Left ventricle myocardium superior (tissue), 1 donor: ENCODE measurements around the gene SPATA19. TPM values are rescaled to one million over a fixed set of nuclear protein-coding genes. Genes with fewer than 3 reads are reported as not detected.
"Not testable (repeated sequence)": the region's sequence is repeated elsewhere in the genome, so short reads cannot be mapped to it uniquely, and the experiment has no call there.

ENCODE experiments used
- ATAC-seq: fragments of 200-7000 bp; cut with Tn5 transposase; one replicate; pipeline ENCODE4 v1.9.1; 2020; ENCODE audit warnings: mild to moderate bottlenecking, moderate library complexity
- DNase-seq: peaks from one replicate; pipeline ENCODE4 v3.0.0-alpha.2; 2020
- intact Hi-C: fragments of 100-400 bp; cut with micrococcal nuclease; formaldehyde crosslinking; loops from one replicate; pipeline ENCODE4 v1.11.0; 2022
- long read RNA-seq: library from polyadenylated mRNA; unstranded; transcript quantifications from one replicate; pipeline ENCODE4 v2.0.0, GENCODE V29; 2021
- total RNA-seq: library from RNA; stranded (reverse); fragmentation: NEBNext Ultra II Directional; extraction: Animal tissue kit (Norgen Biotek cat#: 25700); gene quantifications from one replicate; pipeline ENCODE4 v1.2.1, GENCODE V29; 2021
- donor health status: DM: no; HTN: yes; CAD: no; lungs with severe emphysema.

SPATA19 gene
- not detected for total RNA-seq
- long read RNA-seq, result 0 reads

- intact Hi-C loops, result no loop called here
- ATAC-seq (no peak), DNase-seq (no peak)
These were observed at the start of gene SPATA19 for GRCh38 chr11:133845413-133845812. Gene SPATA19, minus strand, starts transcription at chr11:133845513. Its CDS starts 67 bp downstream, at chr11:133845446.

GRCh38 chr11:133895061-133895479, 49.8 kb upstream of the SPATA19 start:
- intact Hi-C loops, result no loop called here
- no peak for DNase-seq
- ATAC-seq, result peak; percentile 28

GRCh38 chr11:133893381-133893780, 48.1 kb upstream of the SPATA19 start:
- DNase-seq (no peak), ATAC-seq (no peak)
- intact Hi-C loops, result no loop called here

GRCh38 chr11:133892584-133893380, 47.5 kb upstream of the SPATA19 start:
- DNase-seq (no peak), ATAC-seq (no peak)
- intact Hi-C loops, result no loop called here

- DNase-seq (no peak), ATAC-seq (no peak)
- intact Hi-C loops, result no loop called here
These were observed 46.8 kb upstream of the SPATA19 start for GRCh38 chr11:133892126-133892525.

- no peak for DNase-seq
- intact Hi-C loops, result no loop called here
- no peak for ATAC-seq
These were observed 44.6 kb upstream of the SPATA19 start for GRCh38 chr11:133889893-133890292.

GRCh38 chr11:133889188-133889587, 43.9 kb upstream of the SPATA19 start:
- no peak for ATAC-seq
- intact Hi-C loops, result no loop called here
- DNase-seq, result no peak

GRCh38 chr11:133887692-133888332, 42.5 kb upstream of the SPATA19 start:
- intact Hi-C loops, result no loop called here
- DNase-seq (no peak), ATAC-seq (no peak)

- DNase-seq (no peak), ATAC-seq (no peak)
- intact Hi-C loops, result no loop called here
These were observed 40.7 kb upstream of the SPATA19 start for GRCh38 chr11:133886029-133886428.

GRCh38 chr11:133872160-133872559, 26.8 kb upstream of the SPATA19 start:
- intact Hi-C loops, result no loop called here
- peak; percentile 82 for ATAC-seq

GRCh38 chr11:133867456-133867855, 22.1 kb upstream of the SPATA19 start:
- DNase-seq, result no peak
- intact Hi-C loops, result no loop called here
- no peak for ATAC-seq

More at GRCh38 chr11:133872160-133872559, 26.8 kb upstream of the SPATA19 start:
- DNase-seq, result no peak

GRCh38 chr11:133865466-133865865, 20.2 kb upstream of the SPATA19 start:
- no peak for ATAC-seq
- DNase-seq, result no peak
- intact Hi-C loops, result no loop called here

- DNase-seq (no peak), ATAC-seq (no peak)
- intact Hi-C loops, result no loop called here
These were observed 19.4 kb upstream of the SPATA19 start for GRCh38 chr11:133864756-133865155.

GRCh38 chr11:133860151-133860550, 14.8 kb upstream of the SPATA19 start:
- no peak for DNase-seq
- intact Hi-C loops, result no loop called here
- ATAC-seq, result no peak

- DNase-seq, intact Hi-C loops, ATAC-seq: not testable (repeated sequence)
These were observed 9.1 kb upstream of the SPATA19 start for GRCh38 chr11:133854330-133854960.

- no peak for ATAC-seq
- intact Hi-C loops, result no loop called here
- no peak for DNase-seq
These were observed 1.1 kb downstream of the SPATA19 start for GRCh38 chr11:133844217-133844616.

GRCh38 chr11:133843454-133843987, 1.8 kb downstream of the SPATA19 start:
- ATAC-seq (no peak), DNase-seq (no peak)
- intact Hi-C loops, result no loop called here

- ATAC-seq (no peak), DNase-seq (no peak)
- intact Hi-C loops, result no loop called here
These were observed 2.6 kb downstream of the SPATA19 start for GRCh38 chr11:133842730-133843129.

- DNase-seq (no peak), ATAC-seq (peak; percentile 87)
- intact Hi-C loops, result no loop called here
These were observed 3.3 kb downstream of the SPATA19 start for GRCh38 chr11:133842053-133842452.
